Body of pancreas (tissue), 4 donors: ENCODE measurements around the gene PAM16.

Experiments
- POLR2A ChIP-seq, 3 donors: fragments of 450-650 bp; IDR thresholded peaks; one replicate each; pipeline ENCODE4 v1.6.1; 2016; ENCODE audit warnings: antibody characterized with exemption in 3 of 3, mild to moderate bottlenecking in 2 of 3
- TF ChIP-seq, protein P1 (sequence below), 7 experiments: fragments of 450-650 bp in 4 of 7; fragments of 200-600 bp in 3 of 7; sonication (generic) in 3 of 7; IDR thresholded peaks; one replicate each; pipeline ENCODE4 v1.5.1; 2016 to 2019; ENCODE audit warnings: antibody characterized with exemption in 7 of 7

DNA sequence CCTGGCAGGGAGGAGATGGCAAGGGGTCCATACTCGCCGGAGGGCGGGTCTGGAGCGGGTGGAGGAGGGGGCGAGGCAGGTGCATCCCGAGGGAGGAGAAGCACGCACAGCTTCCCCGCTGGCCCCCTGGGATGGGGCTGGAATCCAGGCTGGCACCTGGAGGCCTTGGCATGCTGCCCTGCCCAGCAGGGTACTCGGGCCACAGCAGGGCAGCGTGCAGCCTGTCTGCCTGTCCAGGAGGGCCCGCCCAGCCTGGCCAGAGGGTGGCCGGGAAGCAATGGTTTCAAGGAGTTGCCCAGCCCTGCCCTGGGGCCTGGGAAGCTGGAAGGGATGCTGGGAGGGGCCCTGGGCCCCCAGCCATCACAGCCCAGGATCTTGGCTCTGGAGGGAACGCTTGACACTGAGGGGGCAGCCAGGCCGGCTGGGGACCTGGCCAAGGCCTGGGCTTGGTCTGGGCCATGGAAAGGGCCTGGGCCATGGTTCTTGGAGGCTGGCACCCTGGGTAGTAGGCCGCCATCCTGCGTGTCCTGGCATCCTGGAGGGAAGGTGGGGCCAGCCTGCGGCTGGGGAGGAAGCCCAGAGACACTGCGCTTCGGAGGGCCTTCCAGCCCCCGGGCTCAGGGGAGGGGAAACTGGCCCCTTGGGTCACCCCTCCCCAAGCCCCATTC, 34.1 kb downstream of the PAM16 start:
- TF ChIP-seq POLR2A (IDR thresholded peaks at IDR 0.05) = peak; percentile 43 to 76 (median 75)
- TF ChIP-seq, protein P1, sequence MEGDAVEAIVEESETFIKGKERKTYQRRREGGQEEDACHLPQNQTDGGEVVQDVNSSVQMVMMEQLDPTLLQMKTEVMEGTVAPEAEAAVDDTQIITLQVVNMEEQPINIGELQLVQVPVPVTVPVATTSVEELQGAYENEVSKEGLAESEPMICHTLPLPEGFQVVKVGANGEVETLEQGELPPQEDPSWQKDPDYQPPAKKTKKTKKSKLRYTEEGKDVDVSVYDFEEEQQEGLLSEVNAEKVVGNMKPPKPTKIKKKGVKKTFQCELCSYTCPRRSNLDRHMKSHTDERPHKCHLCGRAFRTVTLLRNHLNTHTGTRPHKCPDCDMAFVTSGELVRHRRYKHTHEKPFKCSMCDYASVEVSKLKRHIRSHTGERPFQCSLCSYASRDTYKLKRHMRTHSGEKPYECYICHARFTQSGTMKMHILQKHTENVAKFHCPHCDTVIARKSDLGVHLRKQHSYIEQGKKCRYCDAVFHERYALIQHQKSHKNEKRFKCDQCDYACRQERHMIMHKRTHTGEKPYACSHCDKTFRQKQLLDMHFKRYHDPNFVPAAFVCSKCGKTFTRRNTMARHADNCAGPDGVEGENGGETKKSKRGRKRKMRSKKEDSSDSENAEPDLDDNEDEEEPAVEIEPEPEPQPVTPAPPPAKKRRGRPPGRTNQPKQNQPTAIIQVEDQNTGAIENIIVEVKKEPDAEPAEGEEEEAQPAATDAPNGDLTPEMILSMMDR (IDR thresholded peaks at IDR 0.05) = peak in 2 of 7 experiments; percentile 8 to 11
